HEK293 (cell line): ENCODE measurements around the gene SREBF2.
A peak's percentile ranks its signal among the peaks of the same experiment; 100 is the strongest.
"Not testable (repeated sequence)": the region's sequence is repeated elsewhere in the genome, so short reads cannot be mapped to it uniquely, and the experiment has no call there.

Source experiments
- CTCF ChIA-PET: fragments of 350-600 bp; formaldehyde crosslinking; extraction: SDS; loops from one replicate; lab custom pipeline; 2021; ENCODE audit warnings: antibody characterized with exemption; lab: Yijun Ruan, JAX
- POLR2A ChIA-PET: fragments of 300-600 bp; formaldehyde crosslinking; extraction: SDS; loops from one replicate; lab custom pipeline; 2020; ENCODE audit warnings: antibody characterized with exemption, inconsistent platforms; lab: Yijun Ruan, JAX
- H3K27ac ChIP-seq: fragments of 200-500 bp; sonication (Bioruptor generic); 2 replicates; pipeline ENCODE4 v1.5.1; 2014; ENCODE audit warnings: low read depth, low read length, control low read depth, inconsistent platforms; ENCODE audit errors: extremely low read depth
- H3K36me3 ChIP-seq, 2 experiments: fragments of 200-500 bp in 1 of 2; sonication (Bioruptor generic) in 1 of 2; 1 replicate in 1 of 2; 2 replicates in 1 of 2; pipeline ENCODE4 v1.5.1; 2014 to 2017; ENCODE audit warnings: inconsistent platforms in 2 of 2, low read length in 2 of 2; ENCODE audit not compliant: control insufficient read depth in 2 of 2, insufficient read depth in 1 of 2
- H3K4me1 ChIP-seq: fragments of 200-500 bp; sonication (Bioruptor generic); 2 replicates; pipeline ENCODE4 v1.5.1; 2014; ENCODE audit warnings: mild to moderate bottlenecking, low read length, inconsistent platforms; ENCODE audit not compliant: control insufficient read depth, insufficient read depth
- H3K4me3 ChIP-seq: 2 replicates; pipeline ENCODE4 v1.5.1; 2011; ENCODE audit warnings: low read depth, mild to moderate bottlenecking, control low read depth, low read length, moderate library complexity
- H3K9me3 ChIP-seq: fragments of 200-500 bp; sonication (Bioruptor generic); 2 replicates; pipeline ENCODE4 v1.5.1; 2014; ENCODE audit warnings: low read depth, low read length, inconsistent platforms; ENCODE audit not compliant: control insufficient read depth, insufficient read depth
- GLIS1 ChIP-seq: fragments of 450-650 bp; formaldehyde crosslinking; IDR thresholded peaks from 2 replicates; pipeline ENCODE4 v1.5.1; 2016; ENCODE audit warnings: missing biosample characterization, missing genetic modification characterization
- GLIS2 ChIP-seq: fragments of 450-650 bp; formaldehyde crosslinking; IDR thresholded peaks from 2 replicates; pipeline ENCODE4 v1.5.1; 2016; ENCODE audit warnings: missing biosample characterization, missing genetic modification characterization
- OSR2 ChIP-seq: fragments of 450-650 bp; formaldehyde crosslinking; IDR thresholded peaks from 2 replicates; pipeline ENCODE4 v1.5.1; 2016; ENCODE audit warnings: missing biosample characterization, missing genetic modification characterization
- PRDM10 ChIP-seq: fragments of 450-650 bp; formaldehyde crosslinking; IDR thresholded peaks from 2 replicates; pipeline ENCODE4 v1.5.1; 2016; ENCODE audit warnings: missing biosample characterization, missing genetic modification characterization
- PRDM4 ChIP-seq: fragments of 450-650 bp; formaldehyde crosslinking; IDR thresholded peaks from 2 replicates; pipeline ENCODE4 v1.5.1; 2017; ENCODE audit warnings: missing biosample characterization, missing genetic modification characterization
- WT1 ChIP-seq: fragments of 450-650 bp; formaldehyde crosslinking; IDR thresholded peaks from 2 replicates; pipeline ENCODE4 v1.5.1; 2016; ENCODE audit warnings: missing biosample characterization, missing genetic modification characterization
- ZBTB6 ChIP-seq: fragments of 450-650 bp; formaldehyde crosslinking; IDR thresholded peaks from 2 replicates; pipeline ENCODE4 v1.5.1; 2017; ENCODE audit warnings: missing biosample characterization, missing genetic modification characterization
- ZIC2 ChIP-seq: fragments of 450-650 bp; formaldehyde crosslinking; IDR thresholded peaks from 2 replicates; pipeline ENCODE4 v1.5.1; 2016; ENCODE audit warnings: missing biosample characterization, missing genetic modification characterization
- ZNF148 ChIP-seq: fragments of 450-650 bp; formaldehyde crosslinking; IDR thresholded peaks from 2 replicates; pipeline ENCODE4 v1.5.0; 2017; ENCODE audit warnings: missing biosample characterization, missing genetic modification characterization, borderline replicate concordance
- ZNF23 ChIP-seq: fragments of 450-650 bp; formaldehyde crosslinking; IDR thresholded peaks from 2 replicates; pipeline ENCODE4 v1.5.1; 2016; ENCODE audit warnings: missing biosample characterization, missing genetic modification characterization, borderline replicate concordance
- ZNF394 ChIP-seq: fragments of 450-650 bp; formaldehyde crosslinking; IDR thresholded peaks from 2 replicates; pipeline ENCODE4 v1.5.1; 2016; ENCODE audit warnings: missing biosample characterization, missing genetic modification characterization, mild to moderate bottlenecking, moderate library complexity, borderline replicate concordance
- ZNF677 ChIP-seq: fragments of 450-650 bp; IDR thresholded peaks from 2 replicates; pipeline ENCODE4 v1.5.0; 2018; ENCODE audit warnings: missing biosample characterization, mild to moderate bottlenecking, missing genetic modification characterization, moderate library complexity
- TF ChIP-seq, protein P1 (sequence below): fragments of 450-650 bp; formaldehyde crosslinking; IDR thresholded peaks from 2 replicates; pipeline ENCODE4 v1.5.1; 2016; ENCODE audit warnings: missing biosample characterization, missing genetic modification characterization

The SREBF2 gene

GRCh38 chr22:41948142-41948541 is 115.2 kb downstream of the SREBF2 start (continued):
- TF ChIP-seq PRDM4 (tag by site-specific recombination) = no peak
- TF ChIP-seq ZNF677 (tag by site-specific recombination) = no peak

DNA sequence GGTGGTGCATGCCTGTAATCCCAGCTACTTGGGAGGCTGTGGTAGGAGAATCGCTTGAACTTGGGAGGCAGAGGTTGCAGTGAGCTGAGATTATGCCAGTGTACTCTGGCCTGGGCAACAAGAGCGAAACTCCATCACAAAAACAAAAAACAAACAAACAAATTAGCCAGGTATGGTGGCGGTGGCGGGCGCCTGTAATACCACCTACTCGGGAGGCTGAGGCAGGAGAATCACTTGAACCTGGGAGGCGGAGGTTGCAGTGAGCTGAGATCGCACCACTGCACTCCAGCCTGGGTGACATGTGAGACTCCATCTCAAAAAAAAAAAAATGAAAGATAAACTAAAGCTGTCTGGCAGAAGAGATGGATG is 116.0 kb downstream of the SREBF2 start:
- CTCF ChIA-PET = interaction anchor here (0.7 to 3.2 kb wide), 6 partner anchors 8 to 489 kb away, joined by 3 to 26 read pairs (median 4); no protein-coding TSS in a partner anchor
- peaks cover 15 to 19% of the 10 kb centered on the region in 2 experiments; a peak in 2 of 3 replicates for H3K36me3 ChIP-seq
- POLR2A ChIA-PET = interaction anchor here (0.6 kb wide), 1 partner anchor 239 kb away, joined by 4 read pairs; no protein-coding TSS in a partner anchor
- not testable (repeated sequence) for H3K27ac ChIP-seq, H3K4me3 ChIP-seq, H3K4me1 ChIP-seq, H3K9me3 ChIP-seq

DNA sequence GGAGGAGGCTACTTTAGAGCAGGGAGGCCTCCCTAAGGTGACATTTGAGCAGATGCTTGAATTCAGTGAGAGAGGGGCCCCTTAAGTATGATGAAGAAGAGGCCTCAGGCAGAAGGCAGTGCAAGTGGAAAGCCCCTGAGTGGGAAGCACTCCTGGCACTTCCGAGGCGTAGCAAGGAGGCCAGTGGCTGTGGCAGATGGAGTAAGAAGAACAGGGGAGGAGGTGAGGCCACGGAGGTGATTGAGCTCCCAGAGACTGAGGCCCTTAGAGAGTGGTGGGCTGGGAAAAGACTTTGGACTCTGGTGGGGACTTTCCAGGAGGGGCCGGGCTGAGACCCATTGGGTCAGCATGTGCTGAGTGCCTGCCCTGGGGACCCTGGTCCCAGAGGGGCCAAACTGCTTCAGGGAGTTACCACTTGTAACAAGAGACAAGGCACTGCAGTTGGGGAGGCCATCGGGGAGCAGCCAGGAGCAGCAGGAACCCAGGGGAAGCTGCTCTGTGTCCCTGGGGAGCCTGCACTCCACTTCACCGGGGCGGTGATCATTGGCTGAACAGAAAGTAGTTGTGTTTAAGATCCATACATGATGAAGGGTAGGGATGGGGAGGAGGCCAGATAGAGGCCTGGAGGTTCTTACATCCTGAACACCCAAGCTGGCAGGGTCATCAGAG is 116.5 kb downstream of the SREBF2 start:
- Histone ChIP-seq H3K4me1 (no peaks in the 10 kb centered on the region), H3K4me3 (no peak overlapping the region), H3K9me3 (no peaks in the 10 kb centered on the region), H3K36me3 (peaks cover 9 to 14% of the 10 kb centered on the region in 2 experiments; a peak in 2 of 3 replicates), H3K27ac (0 out of 2 replicates have a peak overlapping the region, but pooled peaks have one; percentile 14)
- TF ChIP-seq OSR2 (tag by site-specific recombination) = peak; percentile 45; the same call in 1 of the 2 replicates
- peak; percentile 85; the same call in 1 of the 2 replicates for TF ChIP-seq ZNF394
- peak; percentile 53; the same call in 1 of the 2 replicates for TF ChIP-seq WT1 (tag by site-specific recombination)
- TF ChIP-seq PRDM10 (tag by site-specific recombination) = peak; percentile 43; the same call in 1 of the 2 replicates
- TF ChIP-seq ZNF148 (tag by site-specific recombination) = no peak
- TF ChIP-seq ZIC2 (tag by site-specific recombination) = peak; percentile 64
- TF ChIP-seq ZBTB6 (tag by site-specific recombination) = peak; percentile 66; the same call in 1 of the 2 replicates
- TF ChIP-seq GLIS1 = peak; percentile 53
- peak; percentile 42; the same call in 1 of the 2 replicates for TF ChIP-seq GLIS2 (tag by site-specific recombination)
- no peak for TF ChIP-seq ZNF23 (tag by site-specific recombination)
- TF ChIP-seq, protein P1, sequence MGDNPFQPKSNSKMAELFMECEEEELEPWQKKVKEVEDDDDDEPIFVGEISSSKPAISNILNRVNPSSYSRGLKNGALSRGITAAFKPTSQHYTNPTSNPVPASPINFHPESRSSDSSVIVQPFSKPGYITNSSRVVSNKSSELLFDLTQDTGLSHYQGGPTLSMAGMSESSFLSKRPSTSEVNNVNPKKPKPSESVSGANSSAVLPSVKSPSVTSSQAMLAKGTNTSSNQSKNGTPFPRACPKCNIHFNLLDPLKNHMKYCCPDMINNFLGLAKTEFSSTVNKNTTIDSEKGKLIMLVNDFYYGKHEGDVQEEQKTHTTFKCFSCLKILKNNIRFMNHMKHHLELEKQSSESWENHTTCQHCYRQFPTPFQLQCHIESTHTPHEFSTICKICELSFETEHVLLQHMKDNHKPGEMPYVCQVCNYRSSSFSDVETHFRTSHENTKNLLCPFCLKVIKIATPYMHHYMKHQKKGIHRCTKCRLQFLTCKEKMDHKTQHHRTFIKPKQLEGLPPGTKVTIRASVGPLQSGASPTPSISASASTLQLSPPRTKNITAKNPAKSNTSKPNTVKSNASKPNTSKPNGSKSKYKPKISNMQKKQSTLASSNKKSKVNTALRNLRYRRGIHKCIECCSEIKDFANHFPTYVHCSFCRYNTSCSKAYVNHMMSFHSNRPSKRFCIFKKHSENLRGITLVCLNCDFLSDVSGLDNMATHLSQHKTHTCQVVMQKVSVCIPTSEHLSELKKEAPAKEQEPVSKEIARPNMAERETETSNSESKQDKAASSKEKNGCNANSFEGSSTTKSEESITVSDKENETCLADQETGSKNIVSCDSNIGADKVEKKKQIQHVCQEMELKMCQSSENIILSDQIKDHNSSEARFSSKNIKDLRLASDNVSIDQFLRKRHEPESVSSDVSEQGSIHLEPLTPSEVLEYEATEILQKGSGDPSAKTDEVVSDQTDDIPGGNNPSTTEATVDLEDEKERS (tag by site-specific recombination) = no peak
- ChIA-PET POLR2A (interaction anchor here (0.6 kb wide), 1 partner anchor 12 kb away, joined by 6 read pairs; no protein-coding TSS in a partner anchor), CTCF (interaction anchor here (0.7 to 3.2 kb wide), 5 partner anchors 8 to 297 kb away, joined by 3 to 26 read pairs (median 3); no protein-coding TSS in a partner anchor)
